Esophagus (tissue), 2 donors: ENCODE data around the gene ALDH8A1. TPM values are rescaled to one million over a fixed set of nuclear protein-coding genes. Genes with fewer than 3 reads are reported as not detected.

Source experiments
- H3K27ac ChIP-seq, 2 donors: one replicate each; pipeline ENCODE4 v1.5.1; 2013; ENCODE audit warnings: low read depth in 2 of 2, mild to moderate bottlenecking in 2 of 2, inconsistent platforms in 1 of 2, low read length in 1 of 2, moderate library complexity in 1 of 2
- H3K27me3 ChIP-seq, 2 donors: one replicate each; pipeline ENCODE4 v1.6.1; 2013; ENCODE audit warnings: low read length in 2 of 2, control low read depth in 1 of 2, mild to moderate bottlenecking in 1 of 2; ENCODE audit not compliant: insufficient read depth in 2 of 2, control insufficient read depth in 1 of 2
- H3K36me3 ChIP-seq, 2 donors: one replicate each; pipeline ENCODE4 v1.6.1; 2013; ENCODE audit warnings: low read length in 1 of 2; ENCODE audit not compliant: control insufficient read depth in 2 of 2, insufficient read depth in 2 of 2
- H3K4me1 ChIP-seq, 2 donors: one replicate each; pipeline ENCODE4 v1.6.1; 2013; ENCODE audit warnings: low read length in 1 of 2; ENCODE audit not compliant: control insufficient read depth in 2 of 2, insufficient read depth in 2 of 2
- H3K4me3 ChIP-seq, 2 donors: one replicate each; pipeline ENCODE4 v1.5.1; 2013; ENCODE audit warnings: low read length in 2 of 2, mild to moderate bottlenecking in 2 of 2, low read depth in 1 of 2, moderate library complexity in 1 of 2
- H3K9me3 ChIP-seq, 2 donors: one replicate each; pipeline ENCODE4 v1.6.1; 2013; ENCODE audit warnings: mild to moderate bottlenecking in 2 of 2, low read depth in 1 of 2, low read length in 1 of 2, moderate library complexity in 1 of 2; ENCODE audit not compliant: control insufficient read depth in 2 of 2, insufficient read depth in 1 of 2
- WGBS, 2 donors: extraction: QIAGEN DNeasy Blood & Tissue Kit; methylation state at CpG; one replicate each; pipeline ENCODE4 v1.1.7; 2013; 5-methylcytosine and 5-hydroxymethylcytosine counted together
- polyA plus RNA-seq, 2 donors: library from polyadenylated mRNA; stranded (reverse); fragments of 200-250 nt; gene quantifications; one replicate each; pipeline ENCODE4 v1.2.3, GENCODE V29; 2013
- donor health status: healthy with polysubstance abuse.
- donor health status: Bipolar disorder and iron deficiency.

ALDH8A1 gene
- polyA plus RNA-seq, 2 donors, result 0.31 to 1.3 TPM

- WGBS, 2 donors, result 93 to 96% methylated on average over 3 of the region's 3 CpGs
These were observed 65.1 kb downstream of the ALDH8A1 start for GRCh38 chr6:134884752-134885151.

DNA sequence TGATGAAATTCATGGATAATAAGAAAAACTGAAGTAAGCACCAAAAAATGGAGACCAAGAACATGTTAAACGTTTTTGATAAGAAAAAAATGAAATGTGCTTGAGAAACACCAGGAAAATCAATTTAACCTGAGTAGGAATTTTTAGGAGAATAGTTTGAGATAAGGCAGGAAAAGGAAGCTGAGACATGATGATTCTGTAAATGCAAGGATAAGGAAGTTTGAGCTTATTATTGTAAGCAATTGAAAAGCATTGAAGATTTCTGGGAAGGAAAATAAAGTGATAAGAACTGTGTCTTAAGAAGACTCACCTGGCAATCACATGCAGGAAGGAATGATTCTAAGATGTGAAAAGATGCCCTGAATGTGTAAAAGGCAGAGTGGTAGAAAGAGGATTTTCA lies 66.6 kb downstream of the ALDH8A1 start:
- no peak overlapping the region for H3K27ac ChIP-seq
- H3K4me3 ChIP-seq, result no peak overlapping the region
- no peaks in the 10 kb centered on the region for H3K36me3 ChIP-seq
- H3K4me1 ChIP-seq, result no peaks in the 10 kb centered on the region
- H3K27me3 ChIP-seq, result no peaks in the 10 kb centered on the region
- 31 to 41% methylated on average over 1 of the region's 1 CpG for WGBS, 2 donors
- H3K9me3 ChIP-seq, result no peaks in the 10 kb centered on the region

More at GRCh38 chr6:134884752-134885151, 65.1 kb downstream of the ALDH8A1 start:
- no peaks in the 10 kb centered on the region for H3K9me3 ChIP-seq
- H3K4me1 ChIP-seq, result no peaks in the 10 kb centered on the region
- H3K27me3 ChIP-seq, result no peaks in the 10 kb centered on the region
- H3K36me3 ChIP-seq, result no peaks in the 10 kb centered on the region
- no peak overlapping the region for H3K4me3 ChIP-seq
- H3K27ac ChIP-seq, result no peak overlapping the region

DNA sequence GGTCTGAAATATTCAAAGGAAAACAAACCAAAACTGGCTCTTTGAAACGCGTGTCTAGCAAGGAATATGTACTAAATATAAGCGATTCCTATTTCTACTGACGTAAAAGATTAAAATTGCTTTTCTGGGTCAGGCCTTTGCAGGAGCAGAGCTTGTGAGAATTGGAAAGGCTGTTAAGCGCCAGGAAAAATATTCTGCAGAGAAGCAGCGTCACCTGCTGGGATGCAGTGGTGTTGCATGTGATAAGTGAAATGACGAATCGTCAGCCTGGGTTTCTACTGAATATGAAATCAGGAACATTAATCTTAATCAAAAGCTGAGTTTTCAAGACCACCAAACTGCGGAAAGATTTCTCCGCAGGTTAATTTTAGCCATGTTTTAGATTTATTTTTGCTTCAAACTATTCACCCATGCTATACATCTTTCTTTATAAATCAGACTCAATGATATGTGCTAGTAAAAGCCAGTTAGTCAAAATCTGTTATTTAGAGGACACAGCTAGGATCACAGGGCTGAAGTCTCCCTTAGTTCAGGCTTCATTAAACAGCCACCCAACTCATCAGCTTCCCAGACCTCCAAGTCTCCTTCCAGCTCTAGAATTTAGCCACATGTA lies 67.4 kb downstream of the ALDH8A1 start:
- Histone ChIP-seq H3K4me3 (no peak overlapping the region), H3K36me3 (no peaks in the 10 kb centered on the region), H3K4me1 (no peaks in the 10 kb centered on the region), H3K9me3 (no peaks in the 10 kb centered on the region), H3K27me3 (no peaks in the 10 kb centered on the region), H3K27ac (no peak overlapping the region)
- WGBS, 2 donors, result 45 to 64% methylated on average over 10 of the region's 10 CpGs

- Histone ChIP-seq H3K27me3 (no peaks in the 10 kb centered on the region), H3K9me3 (no peaks in the 10 kb centered on the region), H3K4me3 (no peak overlapping the region), H3K27ac (no peak overlapping the region), H3K36me3 (no peaks in the 10 kb centered on the region), H3K4me1 (no peaks in the 10 kb centered on the region)
- WGBS, 2 donors, result 65 to 66% methylated on average over 5 of the region's 5 CpGs
These were observed 69.3 kb downstream of the ALDH8A1 start for GRCh38 chr6:134880487-134881190.

GRCh38 chr6:134878136-134878535 lies 71.8 kb downstream of the ALDH8A1 start:
- peaks cover 0 to 3% of the 10 kb centered on the region in 2 donors for H3K9me3 ChIP-seq
- H3K4me3 ChIP-seq, result no peak overlapping the region
- H3K4me1 ChIP-seq, result peaks cover 2 to 4% of the 10 kb centered on the region in 2 donors
- no peaks in the 10 kb centered on the region for H3K36me3 ChIP-seq
- 82 to 88% methylated on average over 3 of the region's 3 CpGs for WGBS, 2 donors
- no peak overlapping the region for H3K27ac ChIP-seq
- no peaks in the 10 kb centered on the region for H3K27me3 ChIP-seq

- no peaks in the 10 kb centered on the region for H3K27me3 ChIP-seq
- no peak overlapping the region for H3K4me3 ChIP-seq
- no peaks in the 10 kb centered on the region for H3K36me3 ChIP-seq
- H3K4me1 ChIP-seq, result peaks cover 2 to 4% of the 10 kb centered on the region in 2 donors
- H3K9me3 ChIP-seq, result peaks cover 0 to 3% of the 10 kb centered on the region in 2 donors
- WGBS, 2 donors, result 79 to 80% methylated on average over 4 of the region's 4 CpGs
- H3K27ac ChIP-seq, result no peak overlapping the region
These were observed 74.5 kb downstream of the ALDH8A1 start for GRCh38 chr6:134875367-134875766.

GRCh38 chr6:134873500-134874388 lies 76.2 kb downstream of the ALDH8A1 start:
- peaks cover 2 to 4% of the 10 kb centered on the region in 2 donors for H3K4me1 ChIP-seq
- H3K36me3 ChIP-seq, result no peaks in the 10 kb centered on the region
- no peaks in the 10 kb centered on the region for H3K27me3 ChIP-seq
- H3K9me3 ChIP-seq, result peaks cover 0 to 3% of the 10 kb centered on the region in 2 donors
- no peak overlapping the region for H3K4me3 ChIP-seq
- H3K27ac ChIP-seq, result no peak overlapping the region
- WGBS, 2 donors, result 73 to 84% methylated on average over 7 of the region's 7 CpGs

GRCh38 chr6:134870677-134871498 lies 79.0 kb downstream of the ALDH8A1 start:
- no peaks in the 10 kb centered on the region for H3K36me3 ChIP-seq
- no peak overlapping the region for H3K4me3 ChIP-seq
- H3K9me3 ChIP-seq, result peaks cover 0 to 3% of the 10 kb centered on the region in 2 donors
- H3K27ac ChIP-seq, result no peak overlapping the region
- H3K27me3 ChIP-seq, result no peaks in the 10 kb centered on the region
- WGBS, 2 donors, result 48 to 54% methylated on average over 9 of the region's 9 CpGs
- peaks cover 2 to 4% of the 10 kb centered on the region in 2 donors for H3K4me1 ChIP-seq

- no peak overlapping the region for H3K27ac ChIP-seq
- no peaks in the 10 kb centered on the region for H3K36me3 ChIP-seq
- WGBS, 2 donors, result 90 to 92% methylated on average over 3 of the region's 3 CpGs
- no peaks in the 10 kb centered on the region for H3K4me1 ChIP-seq
- H3K4me3 ChIP-seq, result no peak overlapping the region
- H3K27me3 ChIP-seq, result no peaks in the 10 kb centered on the region
- H3K9me3 ChIP-seq, result no peaks in the 10 kb centered on the region
These were observed 81.1 kb downstream of the ALDH8A1 start for GRCh38 chr6:134868812-134869211.
